ENCODE results near the gene PITPNM2. TPM values are rescaled to one million over a fixed set of nuclear protein-coding genes. Genes with fewer than 3 reads are reported as not detected.

Gene PITPNM2
- total RNA-seq, result 19.2 TPM

GRCh38 chr12:123150744-123151456, at the start of gene PITPNM2:
PITPNM2 (minus strand) TSS chr12:123151090; CDS start chr12:123034590, 116,500 bp downstream.
- DNase-seq (ENCODE audit: low spot score), result peak; percentile 73
- peak; percentile 79 for ATAC-seq

DNA sequence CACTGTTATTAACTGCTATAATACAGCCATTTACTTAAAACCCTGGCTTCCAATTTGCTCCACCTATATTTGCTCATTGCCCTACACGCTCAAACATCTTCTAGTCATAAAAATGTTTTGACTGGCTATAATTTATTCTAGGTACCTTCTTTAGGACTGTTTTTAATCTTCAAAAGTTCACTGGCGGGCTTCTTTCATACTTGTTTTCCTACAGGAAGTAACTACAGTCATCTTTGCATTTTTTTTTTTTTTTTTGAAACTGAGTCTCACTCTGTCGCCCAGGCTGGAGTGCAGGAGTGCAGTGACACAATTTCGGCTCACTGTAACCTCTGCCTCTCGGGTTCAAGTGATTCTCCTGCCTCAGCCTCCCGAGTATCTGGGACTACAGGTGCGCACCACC, 49.5 kb upstream of the PITPNM2 start:
- ATAC-seq, result no peak
- no peak for DNase-seq (ENCODE audit: low spot score)

DNA sequence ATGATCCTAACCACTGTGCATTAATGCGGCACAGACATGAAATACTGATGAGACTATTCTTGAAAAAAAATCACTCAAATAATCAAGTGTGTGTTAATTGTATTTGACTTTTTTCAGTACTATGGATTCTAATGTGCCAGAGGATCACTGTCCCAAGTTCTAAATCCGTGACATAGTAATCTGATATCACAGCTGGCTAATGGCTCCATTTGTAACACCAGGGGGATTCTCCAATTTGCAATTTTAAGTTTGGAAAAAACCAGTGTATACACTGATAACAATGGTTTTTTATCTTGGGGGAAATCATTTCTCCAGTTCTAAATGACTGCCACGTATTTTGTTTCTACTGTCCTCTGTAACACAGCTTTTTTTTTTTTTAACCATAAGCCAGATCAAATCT, 49.0 kb upstream of the PITPNM2 start:
- no peak for ATAC-seq

GRCh38 chr12:123187637-123188036, 36.7 kb upstream of the PITPNM2 start:
- DNase-seq (ENCODE audit: low spot score), result peak; percentile 50
- ATAC-seq, result peak; percentile 56

More for the DNA sequence above, 49.0 kb upstream of the PITPNM2 start:
- no peak for DNase-seq (ENCODE audit: low spot score)

- ATAC-seq (no peak), DNase-seq (ENCODE audit: low spot score) (no peak)
These were observed 29.3 kb upstream of the PITPNM2 start for GRCh38 chr12:123180171-123180570.

DNA sequence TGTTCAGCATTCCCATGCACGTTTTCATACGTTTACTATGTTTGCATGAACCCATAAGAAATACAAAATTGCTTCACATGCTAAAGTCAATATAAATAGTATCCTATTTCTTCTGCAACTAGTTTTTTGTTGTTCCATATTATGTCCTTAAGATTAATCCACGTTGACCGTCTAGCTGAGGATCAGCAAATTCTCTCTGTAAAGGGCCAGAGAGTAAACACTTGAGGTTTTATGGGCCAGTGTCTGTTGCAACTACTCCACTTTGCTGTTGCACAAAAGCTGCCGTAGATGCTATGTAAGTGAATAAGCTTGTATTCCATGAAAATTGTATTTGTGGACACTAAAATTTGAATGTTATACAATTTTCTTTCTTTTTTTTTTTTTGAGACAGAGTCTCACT, 21.1 kb upstream of the PITPNM2 start:
- ATAC-seq, result no peak
- DNase-seq (ENCODE audit: low spot score), result no peak

DNA sequence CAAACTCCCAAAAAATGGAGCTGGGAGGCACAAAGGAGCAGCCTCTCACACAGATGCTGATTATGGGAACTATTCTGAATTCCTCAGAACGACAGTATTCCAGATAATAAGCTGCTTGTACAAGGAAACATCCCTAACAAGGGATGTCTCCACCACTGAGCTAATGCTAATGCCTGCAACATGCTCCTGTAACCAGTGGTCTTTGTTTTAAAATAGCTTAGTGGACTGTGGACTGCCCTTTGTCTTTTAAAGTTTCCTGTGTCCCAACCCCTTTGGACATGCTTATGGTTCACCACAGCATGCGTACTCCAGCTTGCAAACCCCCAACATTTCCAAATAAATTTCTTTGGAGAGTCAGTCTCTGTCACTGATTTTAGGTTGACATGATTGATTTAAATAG, 16.4 kb upstream of the PITPNM2 start:
- peak; percentile 55 for ATAC-seq
- DNase-seq (ENCODE audit: low spot score), result peak; percentile 43

- ATAC-seq (peak; percentile 55), DNase-seq (ENCODE audit: low spot score) (no peak)
These were observed 14.6 kb upstream of the PITPNM2 start for GRCh38 chr12:123165537-123165936.

DNA sequence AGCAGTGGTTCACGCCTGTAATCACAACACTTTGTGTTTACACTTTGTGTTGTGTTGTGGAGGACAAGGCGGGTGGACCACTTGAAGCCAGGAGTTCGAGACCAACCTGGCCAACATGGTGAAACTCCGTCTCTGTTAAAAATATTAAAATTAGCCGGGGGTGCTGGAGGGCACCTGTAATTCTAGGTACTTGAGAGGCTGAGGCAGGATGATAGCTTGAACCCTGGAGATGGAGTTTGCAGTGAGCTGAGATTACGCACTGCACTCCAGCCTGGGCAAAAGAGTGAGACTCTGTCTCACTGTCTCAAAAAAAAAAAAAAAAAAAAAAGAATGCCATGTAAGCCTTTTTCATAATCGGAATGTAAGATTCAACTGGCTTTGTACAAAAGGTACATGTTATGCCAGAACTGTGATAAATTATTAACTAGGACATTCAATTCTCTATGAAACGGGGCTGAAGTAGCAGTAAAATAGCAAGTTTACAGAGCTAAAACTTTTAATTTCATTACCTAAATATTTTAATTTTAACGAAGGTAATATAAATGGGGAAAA, 13.9 kb upstream of the PITPNM2 start:
- peak; percentile 62 for ATAC-seq
- DNase-seq (ENCODE audit: low spot score), result no peak

DNA sequence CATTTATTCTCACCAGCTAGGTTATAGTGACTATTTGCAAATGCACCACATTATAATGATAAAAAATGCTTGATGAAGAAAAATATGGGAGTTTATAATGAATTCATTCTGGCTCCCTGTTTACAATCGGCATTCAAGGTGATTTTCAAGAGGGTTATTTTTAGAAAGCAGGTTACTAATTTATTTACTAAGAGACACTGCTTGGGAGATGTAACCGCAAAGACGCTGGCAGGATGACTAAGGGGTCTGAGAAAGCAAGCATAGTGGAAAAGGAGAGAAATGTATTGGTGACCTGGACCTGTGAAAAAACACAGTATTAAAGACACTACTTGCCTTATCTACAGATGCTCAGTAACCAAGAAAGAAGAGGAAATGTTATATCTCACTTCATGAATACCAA, 13.3 kb upstream of the PITPNM2 start:
- DNase-seq (ENCODE audit: low spot score), result no peak
- no peak for ATAC-seq

GRCh38 chr12:123163227-123163626, 12.3 kb upstream of the PITPNM2 start:
- DNase-seq (ENCODE audit: low spot score), result no peak
- no peak for ATAC-seq

DNA sequence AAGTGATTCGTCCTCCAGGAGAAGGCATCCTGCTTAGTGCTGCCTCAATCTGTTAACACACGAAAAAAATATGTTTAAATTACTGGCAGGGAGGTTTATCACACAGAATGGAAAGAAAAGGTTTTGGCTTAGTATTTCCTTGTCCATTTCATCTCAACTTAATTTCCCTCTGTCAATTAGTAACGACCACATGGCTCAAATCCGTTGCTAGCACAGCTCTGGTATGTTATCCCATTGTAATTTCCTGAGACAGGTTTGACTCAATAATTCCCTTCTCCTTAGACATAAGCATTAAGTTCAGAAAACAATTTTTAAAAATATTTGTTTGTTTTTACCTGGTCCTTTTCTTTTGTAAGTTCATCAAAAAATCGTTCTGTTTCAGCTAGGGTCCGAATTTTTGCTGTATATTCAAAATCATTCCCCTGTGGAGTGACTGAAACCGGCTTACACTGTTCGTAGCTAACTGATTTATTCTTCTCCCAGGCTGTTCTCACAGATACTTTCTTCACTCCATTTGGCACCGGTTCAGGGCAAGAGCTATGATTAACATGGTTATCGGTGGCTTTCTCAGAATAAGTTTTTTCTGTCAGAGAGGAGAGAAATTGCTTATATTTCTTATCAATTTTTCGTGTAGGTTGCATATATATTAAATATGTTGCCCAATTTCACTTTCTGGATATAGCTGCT, 10.1 kb upstream of the PITPNM2 start:
- DNase-seq (ENCODE audit: low spot score), result peak; percentile 51
- ATAC-seq, result peak; percentile 61

GRCh38 chr12:123153906-123154305, 3.0 kb upstream of the PITPNM2 start:
- DNase-seq (ENCODE audit: low spot score), result peak; percentile 22
- no peak for ATAC-seq

- no peak for ATAC-seq
These were observed 1.9 kb upstream of the PITPNM2 start for GRCh38 chr12:123152833-123153232.

DNA sequence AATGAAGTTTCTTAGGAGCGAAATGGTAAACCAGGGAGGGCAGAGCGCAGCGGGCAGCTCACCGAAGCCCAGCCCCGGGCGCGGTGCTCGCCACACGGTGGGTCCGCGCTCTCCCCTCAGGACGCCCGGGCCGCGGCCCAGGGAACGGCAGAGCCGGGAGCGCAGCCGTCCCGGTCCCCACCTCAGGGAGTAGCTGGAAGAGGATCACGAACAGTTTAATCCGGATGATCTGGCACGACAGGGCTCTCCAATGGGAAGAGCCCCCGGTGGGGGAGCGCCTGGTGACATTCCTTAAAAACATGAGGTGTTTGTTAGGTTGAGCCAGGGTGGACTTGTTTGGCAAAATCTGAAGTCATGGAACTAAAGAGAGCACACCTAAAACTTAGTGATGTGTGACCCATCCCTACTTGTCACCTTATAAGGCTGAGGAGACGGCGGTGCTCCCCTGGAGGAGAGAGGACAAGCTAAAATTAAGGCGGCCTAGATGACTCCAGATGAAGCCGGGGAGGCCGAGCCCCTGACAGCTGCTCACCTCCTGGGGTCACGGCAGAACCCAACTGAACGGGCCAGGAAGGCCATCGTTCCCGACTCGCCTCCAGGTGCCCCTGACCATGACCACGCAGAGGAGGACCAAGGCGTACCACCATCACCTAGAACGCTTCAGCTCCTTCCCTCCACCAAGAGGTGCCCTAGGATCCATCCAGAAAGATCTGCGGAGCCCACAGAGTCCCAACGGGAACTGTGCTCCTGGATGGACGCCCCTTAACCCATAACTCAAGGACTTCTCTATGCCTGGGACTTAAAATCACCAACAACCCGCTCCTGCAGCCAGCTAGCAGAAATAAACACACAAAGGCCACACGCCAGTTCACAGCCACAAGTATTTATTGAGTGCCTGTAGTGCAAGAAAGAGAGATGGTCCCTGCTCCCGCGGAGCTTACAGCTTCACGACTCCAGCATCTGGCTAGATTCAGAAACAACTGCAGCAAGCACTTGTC, 866 bp upstream of the PITPNM2 start:
- ATAC-seq (peak; percentile 36), DNase-seq (ENCODE audit: low spot score) (peak; percentile 47)

More at GRCh38 chr12:123152833-123153232, 1.9 kb upstream of the PITPNM2 start:
- DNase-seq (ENCODE audit: low spot score), result peak; percentile 33

GRCh38 chr12:123150275-123150743, 581 bp downstream of the PITPNM2 start:
- DNase-seq (ENCODE audit: low spot score), result peak; percentile 66
- ATAC-seq, result peak; percentile 44

GRCh38 chr12:123149501-123150274, 1.2 kb downstream of the PITPNM2 start:
- ATAC-seq, result peak; percentile 31
- peak; percentile 45 for DNase-seq (ENCODE audit: low spot score)

DNA sequence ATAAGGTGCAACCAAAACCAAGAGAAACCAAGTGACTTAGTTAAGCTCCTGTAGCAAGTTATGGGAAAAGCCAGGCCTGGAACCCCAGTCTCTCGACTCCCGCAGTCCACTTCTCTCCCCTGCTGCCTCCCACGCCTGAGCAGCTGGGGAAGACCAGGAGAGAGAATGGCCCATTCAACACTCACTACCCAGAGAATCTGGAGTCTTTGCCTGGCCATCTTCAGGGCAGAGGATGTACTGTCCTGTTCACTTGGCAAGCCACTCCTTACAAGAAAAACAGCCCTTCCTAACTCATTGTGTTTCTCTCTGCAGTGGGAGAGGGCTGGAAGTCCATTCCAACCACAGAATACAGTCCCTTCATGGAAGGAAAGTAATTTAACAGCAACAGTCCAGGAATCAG, 1.8 kb downstream of the PITPNM2 start:
- ATAC-seq (no peak), DNase-seq (ENCODE audit: low spot score) (peak; percentile 39)

- no peak for ATAC-seq
- DNase-seq (ENCODE audit: low spot score), result peak; percentile 35
These were observed 2.2 kb downstream of the PITPNM2 start for GRCh38 chr12:123148655-123149054.

DNA sequence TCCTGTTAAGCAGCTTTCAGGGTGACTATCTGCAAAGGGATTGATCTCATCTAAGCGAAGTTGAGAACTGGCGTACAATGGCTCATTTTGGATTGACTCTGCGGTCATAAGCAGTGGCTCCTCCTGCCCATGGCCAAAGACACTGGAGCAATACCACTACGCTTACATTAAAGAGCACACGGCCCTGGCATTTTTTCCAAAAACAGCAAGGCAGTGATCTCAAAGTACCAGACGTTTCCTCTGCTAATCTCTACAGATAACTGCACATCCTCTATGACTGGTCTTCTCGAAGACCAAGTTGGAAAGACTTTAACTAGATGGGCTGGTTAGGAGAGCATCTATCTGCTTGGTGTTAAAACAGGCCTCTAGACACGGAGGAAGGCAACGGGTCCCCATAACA, 2.7 kb downstream of the PITPNM2 start:
- ATAC-seq (no peak), DNase-seq (ENCODE audit: low spot score) (peak; percentile 19)
